ENCODE data around the gene TMEM235.

The TMEM235 gene

DNA sequence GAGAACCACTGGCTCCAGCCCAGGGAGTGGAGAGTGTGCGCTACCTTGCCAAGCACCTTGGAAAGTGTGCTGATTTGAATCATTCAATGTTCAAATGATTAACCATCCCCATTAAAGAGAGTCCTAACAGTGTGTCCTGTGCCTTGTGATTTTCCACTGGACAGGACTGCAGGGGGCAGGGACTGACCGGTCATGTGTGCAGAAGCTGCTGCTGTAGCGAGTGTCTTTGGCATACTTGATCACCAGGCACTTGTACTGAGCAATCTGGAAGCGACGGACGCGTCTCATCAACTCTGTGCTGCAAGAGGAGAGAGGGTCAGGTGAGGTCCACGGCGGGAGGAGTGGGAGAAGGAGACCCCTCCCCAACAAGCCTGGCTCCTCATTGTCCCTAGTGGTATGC, 46.6 kb upstream of the TMEM235 start:
- TF ChIP-seq, protein P1, sequence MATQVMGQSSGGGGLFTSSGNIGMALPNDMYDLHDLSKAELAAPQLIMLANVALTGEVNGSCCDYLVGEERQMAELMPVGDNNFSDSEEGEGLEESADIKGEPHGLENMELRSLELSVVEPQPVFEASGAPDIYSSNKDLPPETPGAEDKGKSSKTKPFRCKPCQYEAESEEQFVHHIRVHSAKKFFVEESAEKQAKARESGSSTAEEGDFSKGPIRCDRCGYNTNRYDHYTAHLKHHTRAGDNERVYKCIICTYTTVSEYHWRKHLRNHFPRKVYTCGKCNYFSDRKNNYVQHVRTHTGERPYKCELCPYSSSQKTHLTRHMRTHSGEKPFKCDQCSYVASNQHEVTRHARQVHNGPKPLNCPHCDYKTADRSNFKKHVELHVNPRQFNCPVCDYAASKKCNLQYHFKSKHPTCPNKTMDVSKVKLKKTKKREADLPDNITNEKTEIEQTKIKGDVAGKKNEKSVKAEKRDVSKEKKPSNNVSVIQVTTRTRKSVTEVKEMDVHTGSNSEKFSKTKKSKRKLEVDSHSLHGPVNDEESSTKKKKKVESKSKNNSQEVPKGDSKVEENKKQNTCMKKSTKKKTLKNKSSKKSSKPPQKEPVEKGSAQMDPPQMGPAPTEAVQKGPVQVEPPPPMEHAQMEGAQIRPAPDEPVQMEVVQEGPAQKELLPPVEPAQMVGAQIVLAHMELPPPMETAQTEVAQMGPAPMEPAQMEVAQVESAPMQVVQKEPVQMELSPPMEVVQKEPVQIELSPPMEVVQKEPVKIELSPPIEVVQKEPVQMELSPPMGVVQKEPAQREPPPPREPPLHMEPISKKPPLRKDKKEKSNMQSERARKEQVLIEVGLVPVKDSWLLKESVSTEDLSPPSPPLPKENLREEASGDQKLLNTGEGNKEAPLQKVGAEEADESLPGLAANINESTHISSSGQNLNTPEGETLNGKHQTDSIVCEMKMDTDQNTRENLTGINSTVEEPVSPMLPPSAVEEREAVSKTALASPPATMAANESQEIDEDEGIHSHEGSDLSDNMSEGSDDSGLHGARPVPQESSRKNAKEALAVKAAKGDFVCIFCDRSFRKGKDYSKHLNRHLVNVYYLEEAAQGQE (IDR thresholded peaks at IDR 0.05; ENCODE audit: insufficient read depth in 1 of 2, low read depth in 2 of 2, low read length in 2 of 2): no peak
- TF ChIP-seq FOXP2 (optimal IDR thresholded peaks at IDR 0.05; ENCODE audit: borderline replicate concordance, extremely low read depth, extremely low read length, insufficient read depth): no peak
- TF ChIP-seq POLR2AphosphoS5 (IDR thresholded peaks at IDR 0.05; ENCODE audit: low read depth, low read length): no peak
- TF ChIP-seq TAF1 (IDR thresholded peaks at IDR 0.05; ENCODE audit: borderline replicate concordance, insufficient read depth, low read length): no peak
- TF ChIP-seq SIN3A (IDR thresholded peaks at IDR 0.05; ENCODE audit: borderline replicate concordance, insufficient read depth, low read length): no peak

DNA sequence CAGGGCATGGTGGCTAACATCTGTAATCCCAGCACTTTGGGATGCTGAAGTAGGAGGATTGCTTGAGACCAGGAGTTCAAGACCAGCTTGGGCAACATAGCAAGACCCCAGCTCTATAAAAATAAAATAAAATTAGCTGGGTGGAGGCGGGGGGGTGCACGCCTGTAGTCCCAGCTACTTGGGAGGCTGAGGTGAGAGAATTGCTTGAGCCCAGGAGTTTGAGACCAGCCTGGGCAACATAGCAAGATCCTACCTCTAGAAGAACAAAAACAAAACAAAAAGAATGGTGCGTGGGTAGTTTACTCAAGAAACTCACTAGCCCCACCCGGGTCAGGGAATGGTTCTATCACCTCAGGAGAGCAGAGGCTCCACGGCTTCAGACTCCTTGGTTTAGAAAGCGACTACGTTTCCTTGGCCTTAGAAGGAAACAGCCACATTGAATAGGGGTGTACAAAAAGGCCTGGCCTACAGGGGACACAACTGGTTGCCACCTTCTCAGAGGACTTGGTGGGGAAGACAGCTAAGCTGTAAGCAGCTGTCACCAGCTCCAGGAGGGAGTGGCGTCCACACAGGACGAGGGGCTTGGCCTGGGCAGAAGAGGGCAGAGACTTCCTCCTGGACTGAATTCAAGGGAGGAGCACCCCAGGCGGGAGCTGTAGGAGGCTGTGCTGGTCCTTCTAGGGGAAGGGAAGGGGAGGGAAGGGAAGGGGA, 45.3 kb upstream of the TMEM235 start:
- TF ChIP-seq, protein P1 (IDR thresholded peaks at IDR 0.05; ENCODE audit: insufficient read depth in 1 of 2, low read depth in 2 of 2, low read length in 2 of 2): no peak
- TF ChIP-seq SIN3A (IDR thresholded peaks at IDR 0.05; ENCODE audit: borderline replicate concordance, insufficient read depth, low read length): peak; percentile 21; the same call in 1 of the 2 replicates

DNA sequence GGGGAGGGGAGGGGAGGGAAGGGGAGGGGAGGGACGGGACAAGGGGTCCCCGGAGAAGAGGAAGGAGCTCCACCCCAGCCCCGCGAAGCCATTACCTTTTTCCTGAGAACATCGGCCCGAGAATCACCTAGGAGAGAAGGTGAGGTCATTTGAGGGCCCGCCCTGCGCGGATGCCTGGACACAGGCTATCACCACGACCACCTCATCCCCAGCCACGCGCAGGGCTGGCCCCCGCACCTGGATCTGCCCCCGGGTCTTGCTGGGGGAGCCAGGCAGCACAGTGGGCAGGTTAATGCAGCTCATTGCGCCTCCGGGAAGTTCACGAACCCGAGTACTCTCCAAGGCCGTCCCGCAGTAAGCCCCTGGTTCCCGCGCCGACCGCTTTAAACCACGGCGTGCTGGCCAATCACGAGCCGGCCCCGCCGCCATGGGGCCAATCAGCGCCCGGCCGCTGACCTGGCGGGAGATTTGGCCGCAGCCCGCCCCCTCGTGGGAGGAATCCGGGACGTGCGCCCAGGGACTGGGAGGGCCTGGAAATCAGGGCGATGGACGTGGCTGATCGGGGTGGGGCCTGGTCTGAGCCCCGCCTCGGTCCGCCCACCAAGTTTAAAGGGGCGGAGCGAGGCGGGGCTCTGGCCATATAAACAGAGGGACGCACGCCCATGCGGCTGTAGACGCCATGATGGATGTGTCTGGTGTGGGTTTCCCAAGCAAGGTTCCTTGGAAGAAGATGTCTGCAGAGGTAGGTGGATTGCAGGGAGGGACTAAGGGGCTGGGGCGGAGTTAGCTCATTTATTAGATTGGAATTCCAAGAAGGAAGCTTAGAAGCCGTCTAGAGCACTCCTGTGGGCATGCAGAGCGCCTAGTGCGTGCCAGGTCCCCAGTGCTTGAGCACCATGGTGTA, 44.5 kb upstream of the TMEM235 start, which contains the start of the genes AFMID and TK1:
TSS of gene AFMID (plus strand) at position 671 of the 904 bp plus-strand sequence. CDS start at position 680, 9 bp downstream.
TSS of gene TK1 (minus strand) at position 361 of the 904 bp plus-strand sequence. CDS start at position 303, 58 bp downstream.
- TF ChIP-seq SIN3A (IDR thresholded peaks at IDR 0.05; ENCODE audit: borderline replicate concordance, insufficient read depth, low read length): peak; percentile 74; the same call in 1 of the 2 replicates
- TF ChIP-seq FOXP2 (optimal IDR thresholded peaks at IDR 0.05; ENCODE audit: borderline replicate concordance, extremely low read depth, extremely low read length, insufficient read depth): no peak
- TF ChIP-seq TAF1 (IDR thresholded peaks at IDR 0.05; ENCODE audit: borderline replicate concordance, insufficient read depth, low read length): peak; percentile 84; the same call in 1 of the 2 replicates
- TF ChIP-seq POLR2AphosphoS5 (IDR thresholded peaks at IDR 0.05; ENCODE audit: low read depth, low read length): peak; percentile 97
- TF ChIP-seq, protein P1 (IDR thresholded peaks at IDR 0.05; ENCODE audit: insufficient read depth in 1 of 2, low read depth in 2 of 2, low read length in 2 of 2): no peak

DNA sequence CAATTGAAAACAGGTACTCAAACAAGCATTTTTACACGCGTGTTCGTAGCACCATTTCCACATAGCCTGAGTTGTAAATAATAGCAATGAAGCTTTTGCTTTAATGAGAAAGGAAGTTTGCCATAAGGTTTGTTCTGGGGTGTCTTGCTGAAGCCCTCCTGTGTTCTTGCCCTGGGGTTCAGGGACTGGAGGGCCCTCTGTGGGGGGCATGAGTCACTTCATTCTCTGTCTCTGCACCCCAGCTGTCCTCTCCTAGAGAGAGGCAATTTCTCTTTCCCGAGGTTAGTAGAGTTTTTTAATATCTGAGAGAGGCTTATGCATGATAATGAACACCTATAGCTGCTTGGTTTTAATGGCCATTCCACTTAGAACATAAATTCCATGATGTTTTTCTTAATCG, 34.7 kb upstream of the TMEM235 start:
- TF ChIP-seq SIN3A (IDR thresholded peaks at IDR 0.05; ENCODE audit: borderline replicate concordance, insufficient read depth, low read length) (no peak), TAF1 (IDR thresholded peaks at IDR 0.05; ENCODE audit: borderline replicate concordance, insufficient read depth, low read length) (no peak), FOXP2 (optimal IDR thresholded peaks at IDR 0.05; ENCODE audit: borderline replicate concordance, extremely low read depth, extremely low read length, insufficient read depth) (no peak), POLR2AphosphoS5 (IDR thresholded peaks at IDR 0.05; ENCODE audit: low read depth, low read length) (no peak)

DNA sequence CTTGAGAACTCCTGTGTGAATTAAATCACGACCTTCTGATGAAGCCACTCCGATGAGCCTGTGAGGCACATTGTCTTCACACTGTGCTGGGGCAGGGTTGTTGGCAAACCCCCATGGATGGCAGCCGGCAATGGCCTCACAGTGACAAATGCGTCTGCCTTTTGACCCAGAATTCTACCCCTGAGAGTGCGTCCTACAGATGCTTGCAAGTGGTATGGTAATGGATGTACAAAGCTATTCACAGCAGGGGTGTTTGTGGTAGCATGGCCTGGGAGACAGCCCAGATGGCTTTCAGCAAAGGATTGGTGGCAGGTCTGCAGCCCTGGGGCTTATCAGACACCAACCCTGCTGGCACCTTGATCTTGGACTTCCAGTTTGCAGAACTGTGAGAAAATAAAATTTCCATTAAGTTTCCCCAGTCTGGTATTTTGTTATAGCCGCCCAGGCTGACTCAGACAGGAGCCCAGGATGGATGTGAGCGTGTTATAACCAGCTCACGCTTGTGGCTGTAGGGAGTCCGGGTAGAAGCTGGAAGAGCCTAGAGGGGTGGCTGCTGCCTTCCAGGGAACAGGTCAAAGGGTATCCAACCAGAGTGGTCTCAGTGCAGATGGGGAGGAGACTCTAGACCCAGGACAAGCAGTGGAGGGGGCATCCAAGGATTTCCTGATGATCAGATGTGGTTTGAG, 34.1 kb upstream of the TMEM235 start:
- TF ChIP-seq FOXP2 (optimal IDR thresholded peaks at IDR 0.05; ENCODE audit: borderline replicate concordance, extremely low read depth, extremely low read length, insufficient read depth) (no peak), POLR2AphosphoS5 (IDR thresholded peaks at IDR 0.05; ENCODE audit: low read depth, low read length) (no peak), SIN3A (IDR thresholded peaks at IDR 0.05; ENCODE audit: borderline replicate concordance, insufficient read depth, low read length) (no peak), TAF1 (IDR thresholded peaks at IDR 0.05; ENCODE audit: borderline replicate concordance, insufficient read depth, low read length) (no peak)
- TF ChIP-seq, protein P1 (IDR thresholded peaks at IDR 0.05; ENCODE audit: insufficient read depth in 1 of 2, low read depth in 2 of 2, low read length in 2 of 2): no peak
